ENCODE data around the gene ASCC3. TPM values are rescaled to one million over a fixed set of nuclear protein-coding genes. Genes with fewer than 3 reads are reported as not detected.
"Not testable (repeated sequence)": the region's sequence is repeated elsewhere in the genome, so short reads cannot be mapped to it uniquely, and the experiment has no call there.

The ASCC3 gene
- total RNA-seq, 4 donors from 2014 or later = 20.3 to 26.2 (median 22.4) TPM

- Histone ChIP-seq H3K4me3 (no peak overlapping the region), H3K36me3 (peaks cover 0 to 13% (median 8%) of the 10 kb centered on the region in 4 donors), H3K9me3 (no peaks in the 10 kb centered on the region), H3K4me1 (no peaks in the 10 kb centered on the region), H3K27me3 (no peaks in the 10 kb centered on the region), H3K27ac (replicated peaks in 1 of 4) (no peak overlapping the region)
- intact Hi-C loops (cut with DNase I) = no loop called here
- whole genome bisulfite sequencing = 58% methylated on average over 2 of the region's 2 CpGs
- DNase-seq (ENCODE audit: extremely low spot score) = no peak
- TF ChIP-seq EP300 (IDR thresholded peaks at IDR 0.05) (no peak), CTCF (IDR thresholded peaks at IDR 0.05) (no peak), POLR2A (IDR thresholded peaks at IDR 0.05; ENCODE audit: low read depth) (no peak), POLR2AphosphoS5 (IDR thresholded peaks at IDR 0.05) (no peak)
Measured at GRCh38 chr6:100846276-100846675, 34.9 kb downstream of the ASCC3 start.

- no peak overlapping the region for H3K27ac ChIP-seq (replicated peaks in 1 of 4)
- H3K4me3 ChIP-seq = no peak overlapping the region
- TF ChIP-seq CTCF (IDR thresholded peaks at IDR 0.05) (no peak), EP300 (IDR thresholded peaks at IDR 0.05) (no peak), POLR2AphosphoS5 (IDR thresholded peaks at IDR 0.05) (no peak), POLR2A (IDR thresholded peaks at IDR 0.05; ENCODE audit: low read depth) (no peak)
- peaks cover 0 to 13% (median 8%) of the 10 kb centered on the region in 4 donors for H3K36me3 ChIP-seq
- DNase-seq (ENCODE audit: extremely low spot score) = no peak
- H3K9me3 ChIP-seq = no peaks in the 10 kb centered on the region
- no peaks in the 10 kb centered on the region for H3K4me1 ChIP-seq
- intact Hi-C loops (cut with DNase I) = no loop called here
- no peaks in the 10 kb centered on the region for H3K27me3 ChIP-seq
- WGBS = 59% methylated on average over 1 of the region's 1 CpG
Measured at GRCh38 chr6:100845676-100846075, 35.5 kb downstream of the ASCC3 start.

- Histone ChIP-seq H3K36me3 (no peaks in the 10 kb centered on the region), H3K4me1 (no peaks in the 10 kb centered on the region), H3K27ac (replicated peaks in 1 of 4) (no peak overlapping the region), H3K27me3 (no peaks in the 10 kb centered on the region), H3K4me3 (no peak overlapping the region), H3K9me3 (no peaks in the 10 kb centered on the region)
- intact Hi-C loops (cut with DNase I) = no loop called here
- 95% methylated on average over 1 of the region's 1 CpG for WGBS
- no peak for DNase-seq (ENCODE audit: extremely low spot score)
- no peak for TF ChIP-seq EP300 (IDR thresholded peaks at IDR 0.05)
- no peak for TF ChIP-seq POLR2AphosphoS5 (IDR thresholded peaks at IDR 0.05)
Measured at GRCh38 chr6:100839419-100839818, 41.7 kb downstream of the ASCC3 start.

- H3K4me1 ChIP-seq = no peaks in the 10 kb centered on the region
- H3K36me3 ChIP-seq = no peaks in the 10 kb centered on the region
- no peaks in the 10 kb centered on the region for H3K9me3 ChIP-seq
- H3K4me3 ChIP-seq = no peak overlapping the region
- no peak overlapping the region for H3K27ac ChIP-seq (replicated peaks in 1 of 4)
- no peaks in the 10 kb centered on the region for H3K27me3 ChIP-seq
- no peak for TF ChIP-seq EP300 (IDR thresholded peaks at IDR 0.05)
- no peak for DNase-seq (ENCODE audit: extremely low spot score)
- intact Hi-C loops (cut with DNase I) = no loop called here
Measured at GRCh38 chr6:100838011-100838410, 43.1 kb downstream of the ASCC3 start.

- H3K9me3 ChIP-seq = no peaks in the 10 kb centered on the region
- H3K27ac ChIP-seq (replicated peaks in 1 of 4) = no peak overlapping the region
- H3K4me1 ChIP-seq = no peaks in the 10 kb centered on the region
- no peak for DNase-seq (ENCODE audit: extremely low spot score)
- H3K27me3 ChIP-seq = no peaks in the 10 kb centered on the region
- 96% methylated on average over 5 of the region's 5 CpGs for WGBS
- TF ChIP-seq EP300 (IDR thresholded peaks at IDR 0.05) (no peak), CTCF (IDR thresholded peaks at IDR 0.05) (no peak), POLR2A (IDR thresholded peaks at IDR 0.05; ENCODE audit: low read depth) (no peak), POLR2AphosphoS5 (IDR thresholded peaks at IDR 0.05) (no peak)
- intact Hi-C loops (cut with DNase I) = no loop called here
- H3K36me3 ChIP-seq = peaks cover 0 to 4% (median 0%) of the 10 kb centered on the region in 4 donors
- H3K4me3 ChIP-seq = no peak overlapping the region
Measured at GRCh38 chr6:100833972-100834574, 47.1 kb downstream of the ASCC3 start.

- peaks cover 0 to 12% (median 0%) of the 10 kb centered on the region in 4 donors for H3K36me3 ChIP-seq
- 100% methylated on average over 2 of the region's 27 CpGs for WGBS
- H3K27ac ChIP-seq (replicated peaks in 1 of 4); DNase-seq (ENCODE audit: extremely low spot score); intact Hi-C loops (cut with DNase I); H3K9me3 ChIP-seq; H3K27me3 ChIP-seq; H3K4me3 ChIP-seq; H3K4me1 ChIP-seq: not testable (repeated sequence)
Measured at GRCh38 chr6:100829077-100829595, 52.0 kb downstream of the ASCC3 start.
